HEK293 (cell line): ENCODE data around the gene STAT3.

Experiments used
- GLI4 ChIP-seq: fragments of 450-650 bp; formaldehyde crosslinking; IDR thresholded peaks from 2 replicates; pipeline ENCODE4 v1.5.1; 2016; ENCODE audit warnings: missing biosample characterization, missing genetic modification characterization
- MYNN ChIP-seq: fragments of 450-650 bp; formaldehyde crosslinking; IDR thresholded peaks from 2 replicates; pipeline ENCODE4 v1.5.1; 2016; ENCODE audit warnings: missing biosample characterization, missing genetic modification characterization, borderline replicate concordance
- PBX3 ChIP-seq: sonication (generic); formaldehyde crosslinking; IDR thresholded peaks from 2 replicates; pipeline ENCODE4 v1.8.1; 2022; ENCODE audit warnings: mild to moderate bottlenecking, moderate library complexity, missing genetic modification reagents

GRCh38 chr17:42313389-42313772 lies 74.9 kb downstream of the STAT3 start:
- no peak for TF ChIP-seq PBX3 (CRISPR knock-in tag)
- no peak for TF ChIP-seq GLI4
- TF ChIP-seq MYNN (tag by site-specific recombination) = no peak
